ENCODE data around the gene ANP32E.
"Not testable (repeated sequence)": the region's sequence is repeated elsewhere in the genome, so short reads cannot be mapped to it uniquely, and the experiment has no call there.

Gene ANP32E

GRCh38 chr1:150256554-150257341 is 20.8 kb upstream of the ANP32E start:
- DNase-seq (ENCODE audit: low read depth, low spot score) = no peak

- DNase-seq (ENCODE audit: low read depth, low spot score) = no peak
These were observed 20.3 kb upstream of the ANP32E start for GRCh38 chr1:150256198-150256553.

- no peak for DNase-seq (ENCODE audit: low read depth, low spot score)
These were observed 14.0 kb upstream of the ANP32E start for GRCh38 chr1:150249936-150250335.

- DNase-seq (ENCODE audit: low read depth, low spot score) = no peak
These were observed 7.1 kb upstream of the ANP32E start for GRCh38 chr1:150243003-150243402.

- DNase-seq (ENCODE audit: low read depth, low spot score) = no peak
These were observed 1.8 kb upstream of the ANP32E start for GRCh38 chr1:150237746-150238145.

- not testable (repeated sequence) for DNase-seq (ENCODE audit: low read depth, low spot score)
These were observed 1.3 kb upstream of the ANP32E start for GRCh38 chr1:150237176-150237575.

GRCh38 chr1:150236614-150237100 is 745 bp upstream of the ANP32E start:
- DNase-seq (ENCODE audit: low read depth, low spot score) = no peak

GRCh38 chr1:150235294-150235851 is 539 bp downstream of the ANP32E start:
- no peak for DNase-seq (ENCODE audit: low read depth, low spot score)

GRCh38 chr1:150234566-150235293 is 1.2 kb downstream of the ANP32E start:
- DNase-seq (ENCODE audit: low read depth, low spot score) = no peak

GRCh38 chr1:150234309-150234565 is 1.7 kb downstream of the ANP32E start:
- DNase-seq (ENCODE audit: low read depth, low spot score) = no peak

- DNase-seq (ENCODE audit: low read depth, low spot score) = no peak
These were observed 2.3 kb downstream of the ANP32E start for GRCh38 chr1:150233359-150234308.

GRCh38 chr1:150232921-150233320 is 3.0 kb downstream of the ANP32E start:
- DNase-seq (ENCODE audit: low read depth, low spot score) = not testable (repeated sequence)

- not testable (repeated sequence) for DNase-seq (ENCODE audit: low read depth, low spot score)
These were observed 7.7 kb downstream of the ANP32E start for GRCh38 chr1:150228246-150228645.

- no peak for DNase-seq (ENCODE audit: low read depth, low spot score)
These were observed 8.7 kb downstream of the ANP32E start for GRCh38 chr1:150227228-150227627.

- DNase-seq (ENCODE audit: low read depth, low spot score) = no peak
These were observed 9.4 kb downstream of the ANP32E start for GRCh38 chr1:150226486-150226885.

- no peak for DNase-seq (ENCODE audit: low read depth, low spot score)
These were observed 10.4 kb downstream of the ANP32E start for GRCh38 chr1:150225546-150225945.

GRCh38 chr1:150224983-150225382 is 10.9 kb downstream of the ANP32E start:
- DNase-seq (ENCODE audit: low read depth, low spot score) = no peak

- no peak for DNase-seq (ENCODE audit: low read depth, low spot score)
These were observed 14.4 kb downstream of the ANP32E start for GRCh38 chr1:150221552-150221951.

GRCh38 chr1:150215855-150216254 is 20.1 kb downstream of the ANP32E start:
- not testable (repeated sequence) for DNase-seq (ENCODE audit: low read depth, low spot score)

GRCh38 chr1:150214099-150214756 is 21.7 kb downstream of the ANP32E start:
- not testable (repeated sequence) for DNase-seq (ENCODE audit: low read depth, low spot score)
